Tibial artery (tissue), 4 donors: ENCODE data around the gene PTH1R.

ENCODE experiments used
- DNase-seq, 2 donors: peaks; one replicate each; pipeline ENCODE4 v3.0.0-alpha.2; 2019
- H3K27ac ChIP-seq, 2 donors: fragments of 200-600 bp; sonication (generic) in 1 of 2; 1 replicate in 1 of 2; 2 replicates in 1 of 2; pipeline ENCODE4 v1.5.1; 2018 to 2019; ENCODE audit warnings: mild to moderate bottlenecking in 1 of 2
- H3K27me3 ChIP-seq, 2 donors: fragments of 200-600 bp; sonication (generic) in 1 of 2; one replicate each; pipeline versions ENCODE4 v1.5.1 to v1.6.0; 2016 to 2019
- H3K36me3 ChIP-seq, 3 donors: fragments of 200-600 bp; sonication (generic) in 2 of 3; one replicate each; pipeline ENCODE4 v1.5.1; 2016 to 2019; ENCODE audit warnings: mild to moderate bottlenecking in 2 of 3
- H3K4me1 ChIP-seq, 4 donors: fragments of 200-600 bp; sonication (generic) in 2 of 4; 1 replicate in 3 of 4; 2 replicates in 1 of 4; pipeline ENCODE4 v1.5.1; 2016 to 2019
- H3K4me3 ChIP-seq, 2 donors: fragments of 200-600 bp; sonication (generic) in 1 of 2; 1 replicate in 1 of 2; 2 replicates in 1 of 2; pipeline ENCODE4 v1.5.1; 2018 to 2019; ENCODE audit warnings: mild to moderate bottlenecking in 2 of 2
- H3K9me3 ChIP-seq, 3 donors: fragments of 200-600 bp; sonication (generic) in 1 of 3; one replicate each; pipeline ENCODE4 v1.5.1; 2016 to 2019
- intact Hi-C: fragments of 100-400 bp; cut with DNase I; formaldehyde crosslinking; loops from one replicate; pipeline ENCODE4 v1.15.0; 2023; ENCODE audit warnings: low total_unique reads
- TF ChIP-seq, protein P1 (sequence below), 2 experiments: fragments of 200-600 bp in 1 of 2; fragments of 450-650 bp in 1 of 2; IDR thresholded peaks; one replicate each; pipeline ENCODE4 v1.5.1; 2017 to 2019; ENCODE audit warnings: antibody characterized with exemption in 2 of 2, mild to moderate bottlenecking in 1 of 2, moderate library complexity in 1 of 2

PTH1R gene

GRCh38 chr3:46952813-46953212, 75.3 kb downstream of the PTH1R start:
- TF ChIP-seq, protein P1, sequence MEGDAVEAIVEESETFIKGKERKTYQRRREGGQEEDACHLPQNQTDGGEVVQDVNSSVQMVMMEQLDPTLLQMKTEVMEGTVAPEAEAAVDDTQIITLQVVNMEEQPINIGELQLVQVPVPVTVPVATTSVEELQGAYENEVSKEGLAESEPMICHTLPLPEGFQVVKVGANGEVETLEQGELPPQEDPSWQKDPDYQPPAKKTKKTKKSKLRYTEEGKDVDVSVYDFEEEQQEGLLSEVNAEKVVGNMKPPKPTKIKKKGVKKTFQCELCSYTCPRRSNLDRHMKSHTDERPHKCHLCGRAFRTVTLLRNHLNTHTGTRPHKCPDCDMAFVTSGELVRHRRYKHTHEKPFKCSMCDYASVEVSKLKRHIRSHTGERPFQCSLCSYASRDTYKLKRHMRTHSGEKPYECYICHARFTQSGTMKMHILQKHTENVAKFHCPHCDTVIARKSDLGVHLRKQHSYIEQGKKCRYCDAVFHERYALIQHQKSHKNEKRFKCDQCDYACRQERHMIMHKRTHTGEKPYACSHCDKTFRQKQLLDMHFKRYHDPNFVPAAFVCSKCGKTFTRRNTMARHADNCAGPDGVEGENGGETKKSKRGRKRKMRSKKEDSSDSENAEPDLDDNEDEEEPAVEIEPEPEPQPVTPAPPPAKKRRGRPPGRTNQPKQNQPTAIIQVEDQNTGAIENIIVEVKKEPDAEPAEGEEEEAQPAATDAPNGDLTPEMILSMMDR (IDR thresholded peaks at IDR 0.05), result no peak
- no peaks in the 10 kb centered on the region for H3K9me3 ChIP-seq
- no peak overlapping the region for H3K4me3 ChIP-seq
- no peak for DNase-seq
- no peak overlapping the region for H3K27ac ChIP-seq
- H3K4me1 ChIP-seq, result peaks cover 0 to 79% (median 54%) of the 10 kb centered on the region in 4 donors
- no peaks in the 10 kb centered on the region for H3K27me3 ChIP-seq
- intact Hi-C loops, result no loop called here
- H3K36me3 ChIP-seq, result no peaks in the 10 kb centered on the region
